ENCODE results near the gene UBE2J1. TPM values are rescaled to one million over a fixed set of nuclear protein-coding genes. Genes with fewer than 3 reads are reported as not detected.

Gene UBE2J1
- total and polyA plus RNA-seq, 10 of the 15 experiments (the other 5 are each of a cell fraction or from before 2014, with no cell fraction given), result 48.7 to 131 (median 90.0) TPM

GRCh38 chr6:89278956-89279355 lies 73.6 kb downstream of the UBE2J1 start (continued):
- no peak for TF ChIP-seq SREBF1 (IDR thresholded peaks at IDR 0.05; ENCODE audit: low read length)

Other genes with a start within 250 kb of the UBE2J1 start
- gene SRSF12, start 234.7 kb downstream of the UBE2J1 start, total RNA-seq (2014; rRNA removed), result not detected in 2 replicates
- not detected in 2 replicates for gene SRSF12, start 234.7 kb downstream of the UBE2J1 start, total RNA-seq (2014; rRNA removed; fragmentation: Illumina TruSeq; extraction: Trizol)
- not detected in 2 replicates for gene SRSF12, start 234.7 kb downstream of the UBE2J1 start, total RNA-seq (2021)
- gene SRSF12, start 234.7 kb downstream of the UBE2J1 start, polyA plus RNA-seq (2011; rRNA removed), result 0.03 TPM in 1 of 2 replicates, not detected in the other
- gene SRSF12, start 234.7 kb downstream of the UBE2J1 start, polyA plus RNA-seq (2014; fragmentation: Illumina TruSeq; extraction: Trizol), result 0.03 TPM in 1 of 2 replicates, not detected in the other
- gene SRSF12, start 234.7 kb downstream of the UBE2J1 start, polyA plus RNA-seq (2014; fragmentation: Nextera tagmentation; extraction: Ambion mirVana), result not detected
- not detected in 2 replicates for gene SRSF12, start 234.7 kb downstream of the UBE2J1 start, polyA plus RNA-seq (2014; rRNA removed)
- under 1 TPM in 1 of 2 experiments, not detected in 1; 0.23 TPM for gene SRSF12, start 234.7 kb downstream of the UBE2J1 start, polyA plus RNA-seq (2016; fragmentation: Nextera tagmentation; extraction: Ambion mirVana)
- 23.6 and 27.2 TPM in 2 replicates for gene PM20D2, start 206.7 kb downstream of the UBE2J1 start, total RNA-seq (2014; rRNA removed)
- gene PM20D2, start 206.7 kb downstream of the UBE2J1 start, total RNA-seq (2014; rRNA removed; fragmentation: Illumina TruSeq; extraction: Trizol), result 17.3 and 18.0 TPM in 2 replicates
- gene PM20D2, start 206.7 kb downstream of the UBE2J1 start, total RNA-seq (2021), result 14.2 and 14.9 TPM in 2 replicates
- 18.6 and 31.4 TPM in 2 replicates for gene PM20D2, start 206.7 kb downstream of the UBE2J1 start, polyA plus RNA-seq (2011; rRNA removed)
- gene PM20D2, start 206.7 kb downstream of the UBE2J1 start, polyA plus RNA-seq (2014; fragmentation: Illumina TruSeq; extraction: Trizol), result 18.2 and 23.2 TPM in 2 replicates
- gene PM20D2, start 206.7 kb downstream of the UBE2J1 start, polyA plus RNA-seq (2014; fragmentation: Nextera tagmentation; extraction: Ambion mirVana), result 1 to 10 TPM; 7.8 to 8.3 TPM
- gene PM20D2, start 206.7 kb downstream of the UBE2J1 start, polyA plus RNA-seq (2014; rRNA removed), result 14.3 and 16.1 TPM in 2 replicates
- 10 to 100 TPM; 14.9 to 15.3 TPM for gene PM20D2, start 206.7 kb downstream of the UBE2J1 start, polyA plus RNA-seq (2016; fragmentation: Nextera tagmentation; extraction: Ambion mirVana)
- gene GABRR1, start 135.4 kb downstream of the UBE2J1 start, total RNA-seq (2014; rRNA removed), result not detected in 2 replicates
- not detected in 2 replicates for gene GABRR1, start 135.4 kb downstream of the UBE2J1 start, total RNA-seq (2014; rRNA removed; fragmentation: Illumina TruSeq; extraction: Trizol)
- not detected in 2 replicates for gene GABRR1, start 135.4 kb downstream of the UBE2J1 start, total RNA-seq (2021)
- gene GABRR1, start 135.4 kb downstream of the UBE2J1 start, polyA plus RNA-seq (2011; rRNA removed), result not detected in 2 replicates
- gene GABRR1, start 135.4 kb downstream of the UBE2J1 start, polyA plus RNA-seq (2014; fragmentation: Illumina TruSeq; extraction: Trizol), result not detected in 2 replicates
- gene GABRR1, start 135.4 kb downstream of the UBE2J1 start, polyA plus RNA-seq (2014; fragmentation: Nextera tagmentation; extraction: Ambion mirVana), result not detected
- not detected in 2 replicates for gene GABRR1, start 135.4 kb downstream of the UBE2J1 start, polyA plus RNA-seq (2014; rRNA removed)
- gene GABRR1, start 135.4 kb downstream of the UBE2J1 start, polyA plus RNA-seq (2016; fragmentation: Nextera tagmentation; extraction: Ambion mirVana), result not detected
- 0.23 and 0.33 TPM in 2 replicates for gene GABRR2, start 37.4 kb downstream of the UBE2J1 start, total RNA-seq (2014; rRNA removed)
- 0.31 and 0.32 TPM in 2 replicates for gene GABRR2, start 37.4 kb downstream of the UBE2J1 start, total RNA-seq (2014; rRNA removed; fragmentation: Illumina TruSeq; extraction: Trizol)
- 0.35 and 0.54 TPM in 2 replicates for gene GABRR2, start 37.4 kb downstream of the UBE2J1 start, total RNA-seq (2021)
- 0.27 and 0.34 TPM in 2 replicates for gene GABRR2, start 37.4 kb downstream of the UBE2J1 start, polyA plus RNA-seq (2011; rRNA removed)
- 0.59 and 0.72 TPM in 2 replicates for gene GABRR2, start 37.4 kb downstream of the UBE2J1 start, polyA plus RNA-seq (2014; fragmentation: Illumina TruSeq; extraction: Trizol)
- gene GABRR2, start 37.4 kb downstream of the UBE2J1 start, polyA plus RNA-seq (2014; fragmentation: Nextera tagmentation; extraction: Ambion mirVana), result not detected
- gene GABRR2, start 37.4 kb downstream of the UBE2J1 start, polyA plus RNA-seq (2014; rRNA removed), result 0.33 and 0.62 TPM in 2 replicates
- gene GABRR2, start 37.4 kb downstream of the UBE2J1 start, polyA plus RNA-seq (2016; fragmentation: Nextera tagmentation; extraction: Ambion mirVana), result under 1 TPM; 0.16 to 0.19 TPM
- gene RRAGD, start 59.6 kb upstream of the UBE2J1 start, total RNA-seq (2014; rRNA removed), result 8.2 and 8.9 TPM in 2 replicates
- gene RRAGD, start 59.6 kb upstream of the UBE2J1 start, total RNA-seq (2014; rRNA removed; fragmentation: Illumina TruSeq; extraction: Trizol), result 12.9 and 13.6 TPM in 2 replicates
- gene RRAGD, start 59.6 kb upstream of the UBE2J1 start, total RNA-seq (2021), result 15.6 and 16.5 TPM in 2 replicates
- gene RRAGD, start 59.6 kb upstream of the UBE2J1 start, polyA plus RNA-seq (2011; rRNA removed), result 17.4 and 25.5 TPM in 2 replicates
- gene RRAGD, start 59.6 kb upstream of the UBE2J1 start, polyA plus RNA-seq (2014; fragmentation: Illumina TruSeq; extraction: Trizol), result 9.8 and 15.3 TPM in 2 replicates
- 1 to 10 TPM; 4.6 to 4.8 TPM for gene RRAGD, start 59.6 kb upstream of the UBE2J1 start, polyA plus RNA-seq (2014; fragmentation: Nextera tagmentation; extraction: Ambion mirVana)
- 6.3 and 8.1 TPM in 2 replicates for gene RRAGD, start 59.6 kb upstream of the UBE2J1 start, polyA plus RNA-seq (2014; rRNA removed)
- 1 to 10 TPM; 5.6 to 8.7 TPM for gene RRAGD, start 59.6 kb upstream of the UBE2J1 start, polyA plus RNA-seq (2016; fragmentation: Nextera tagmentation; extraction: Ambion mirVana)
- gene ANKRD6, start 80.4 kb upstream of the UBE2J1 start, total RNA-seq (2014; rRNA removed), result 0.33 and 0.90 TPM in 2 replicates
- 0.36 and 0.74 TPM in 2 replicates for gene ANKRD6, start 80.4 kb upstream of the UBE2J1 start, total RNA-seq (2014; rRNA removed; fragmentation: Illumina TruSeq; extraction: Trizol)
- 0.72 and 0.93 TPM in 2 replicates for gene ANKRD6, start 80.4 kb upstream of the UBE2J1 start, total RNA-seq (2021)
- gene ANKRD6, start 80.4 kb upstream of the UBE2J1 start, polyA plus RNA-seq (2011; rRNA removed), result 0.41 and 0.48 TPM in 2 replicates
- gene ANKRD6, start 80.4 kb upstream of the UBE2J1 start, polyA plus RNA-seq (2014; fragmentation: Illumina TruSeq; extraction: Trizol), result 0.26 and 0.97 TPM in 2 replicates
- under 1 TPM; 0.03 to 0.09 TPM for gene ANKRD6, start 80.4 kb upstream of the UBE2J1 start, polyA plus RNA-seq (2014; fragmentation: Nextera tagmentation; extraction: Ambion mirVana)
- gene ANKRD6, start 80.4 kb upstream of the UBE2J1 start, polyA plus RNA-seq (2014; rRNA removed), result 0.34 and 0.42 TPM in 2 replicates
- under 1 TPM; 0.24 to 0.60 TPM for gene ANKRD6, start 80.4 kb upstream of the UBE2J1 start, polyA plus RNA-seq (2016; fragmentation: Nextera tagmentation; extraction: Ambion mirVana)